VCaP (cell line): ENCODE data around the gene LPGAT1.

ENCODE experiments used
- H3K27ac ChIP-seq: fragments of 450-650 bp; 2 replicates; pipeline ENCODE4 v1.5.1; 2017
- TF ChIP-seq, protein P1 (sequence below): fragments of 450-650 bp; conservative IDR thresholded peaks from 2 replicates; pipeline ENCODE4 v1.5.1; 2017; ENCODE audit warnings: mild to moderate bottlenecking, moderate library complexity

LPGAT1 gene

DNA sequence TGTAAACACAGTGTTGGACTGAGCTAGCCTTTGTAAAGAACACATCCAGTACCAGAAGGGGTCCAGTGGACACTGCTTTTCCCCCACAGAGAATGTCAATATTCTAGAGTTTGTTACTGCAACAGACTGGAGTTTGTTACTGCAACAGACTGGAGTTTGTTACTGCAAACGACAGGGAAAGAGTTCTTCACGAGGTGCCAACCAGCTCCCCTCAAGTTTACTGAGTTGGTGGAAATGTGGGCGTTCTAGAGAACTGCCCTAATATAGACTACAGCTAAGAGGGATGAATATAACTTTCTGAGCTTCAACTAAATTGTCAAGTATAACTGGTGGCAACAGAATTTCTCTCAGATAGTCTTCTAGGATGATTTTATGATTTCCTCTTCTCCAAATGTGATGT, 81.3 kb downstream of the LPGAT1 start:
- TF ChIP-seq, protein P1, sequence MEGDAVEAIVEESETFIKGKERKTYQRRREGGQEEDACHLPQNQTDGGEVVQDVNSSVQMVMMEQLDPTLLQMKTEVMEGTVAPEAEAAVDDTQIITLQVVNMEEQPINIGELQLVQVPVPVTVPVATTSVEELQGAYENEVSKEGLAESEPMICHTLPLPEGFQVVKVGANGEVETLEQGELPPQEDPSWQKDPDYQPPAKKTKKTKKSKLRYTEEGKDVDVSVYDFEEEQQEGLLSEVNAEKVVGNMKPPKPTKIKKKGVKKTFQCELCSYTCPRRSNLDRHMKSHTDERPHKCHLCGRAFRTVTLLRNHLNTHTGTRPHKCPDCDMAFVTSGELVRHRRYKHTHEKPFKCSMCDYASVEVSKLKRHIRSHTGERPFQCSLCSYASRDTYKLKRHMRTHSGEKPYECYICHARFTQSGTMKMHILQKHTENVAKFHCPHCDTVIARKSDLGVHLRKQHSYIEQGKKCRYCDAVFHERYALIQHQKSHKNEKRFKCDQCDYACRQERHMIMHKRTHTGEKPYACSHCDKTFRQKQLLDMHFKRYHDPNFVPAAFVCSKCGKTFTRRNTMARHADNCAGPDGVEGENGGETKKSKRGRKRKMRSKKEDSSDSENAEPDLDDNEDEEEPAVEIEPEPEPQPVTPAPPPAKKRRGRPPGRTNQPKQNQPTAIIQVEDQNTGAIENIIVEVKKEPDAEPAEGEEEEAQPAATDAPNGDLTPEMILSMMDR = no peak

DNA sequence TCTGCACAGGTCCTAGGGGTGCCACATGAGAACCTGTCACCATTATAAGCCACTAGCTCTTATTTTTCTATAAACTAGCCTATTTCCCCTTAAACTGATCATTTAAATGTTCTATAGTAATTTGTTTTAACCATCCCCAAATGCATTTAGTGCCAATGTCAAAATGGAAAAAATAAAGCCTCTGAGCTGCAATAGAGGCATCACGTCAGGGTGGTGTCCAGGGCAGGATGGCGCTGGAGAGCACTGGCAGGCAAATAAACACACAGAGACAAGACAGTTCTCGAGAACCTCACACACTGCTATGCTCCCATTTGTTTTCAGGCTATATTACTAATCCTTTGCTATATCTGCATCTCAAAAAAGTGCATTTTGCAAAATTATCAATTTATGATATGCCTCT, 81.8 kb downstream of the LPGAT1 start:
- H3K27ac ChIP-seq = no peak overlapping the region
- TF ChIP-seq, protein P1 = no peak

More for the DNA sequence above, 81.3 kb downstream of the LPGAT1 start:
- H3K27ac ChIP-seq = no peak overlapping the region

DNA sequence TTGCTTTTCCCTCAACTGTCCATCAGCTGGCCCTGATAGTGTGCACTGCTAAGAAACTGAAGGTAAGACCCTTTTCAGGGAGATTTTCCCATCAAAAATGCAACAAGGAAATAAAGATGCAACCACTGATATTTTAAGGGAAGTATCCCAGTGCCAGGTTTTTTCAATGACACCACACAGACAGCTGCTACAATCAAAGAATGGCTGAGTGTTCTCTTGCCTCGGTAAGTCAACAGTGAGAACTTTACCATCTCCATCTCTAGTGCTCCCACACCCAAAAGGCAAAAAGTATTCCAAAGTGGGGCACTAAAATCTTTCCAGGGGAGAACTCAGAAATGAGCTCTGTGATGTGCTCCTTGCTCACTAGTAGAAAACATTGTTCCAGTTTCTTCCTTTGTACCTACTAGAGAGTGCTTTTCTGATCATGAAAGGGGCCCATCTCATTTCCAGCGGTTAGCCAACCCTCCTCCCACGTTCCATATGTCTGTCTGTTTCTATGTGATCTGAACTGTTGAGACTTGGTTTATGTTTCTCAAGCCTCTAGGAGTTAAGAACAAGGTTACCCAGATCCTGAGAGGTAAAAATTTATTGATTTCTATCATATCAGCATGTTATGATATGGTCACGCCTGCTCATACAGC, 87.6 kb downstream of the LPGAT1 start:
- no peak overlapping the region for H3K27ac ChIP-seq
- TF ChIP-seq, protein P1 = no peak

DNA sequence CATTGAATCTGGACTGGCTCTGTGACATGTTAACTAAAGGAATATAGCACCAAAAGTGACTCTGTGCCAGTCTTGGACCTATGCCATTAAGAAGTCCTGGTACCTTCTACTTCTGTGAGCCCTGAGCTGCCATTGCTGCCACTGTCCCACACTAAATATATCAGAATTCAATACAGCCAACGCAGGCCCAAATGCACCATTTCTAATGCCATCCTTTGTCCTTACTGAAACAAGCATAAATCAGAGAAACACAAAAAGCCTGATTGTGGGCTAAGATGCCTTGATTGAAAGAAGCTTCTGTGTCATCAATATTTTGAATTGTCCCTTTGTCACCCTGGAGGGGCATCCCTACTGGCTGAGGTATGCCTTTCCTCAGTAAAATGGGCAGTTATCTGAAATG, 88.3 kb downstream of the LPGAT1 start:
- H3K27ac ChIP-seq = no peak overlapping the region
- TF ChIP-seq, protein P1 = no peak

DNA sequence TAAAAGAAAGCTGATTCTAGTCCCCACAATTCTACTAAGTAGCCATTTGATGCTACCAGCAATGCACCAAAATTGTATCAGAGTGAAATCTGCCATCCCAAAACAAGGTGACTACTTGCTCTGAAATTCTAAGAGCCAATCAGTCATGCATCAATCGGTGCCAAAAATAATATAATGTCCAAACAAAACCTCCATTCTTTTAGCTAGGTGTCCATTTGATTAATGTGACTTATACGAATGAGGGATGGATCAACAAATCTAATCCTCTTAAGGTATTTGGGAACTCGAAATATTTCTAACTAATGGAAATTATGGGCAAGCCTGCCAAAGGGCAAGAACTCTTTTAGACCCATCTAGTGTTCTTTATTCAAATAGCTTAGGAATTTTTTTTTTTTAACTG, 88.8 kb downstream of the LPGAT1 start:
- TF ChIP-seq, protein P1 = no peak
- H3K27ac ChIP-seq = no peak overlapping the region

DNA sequence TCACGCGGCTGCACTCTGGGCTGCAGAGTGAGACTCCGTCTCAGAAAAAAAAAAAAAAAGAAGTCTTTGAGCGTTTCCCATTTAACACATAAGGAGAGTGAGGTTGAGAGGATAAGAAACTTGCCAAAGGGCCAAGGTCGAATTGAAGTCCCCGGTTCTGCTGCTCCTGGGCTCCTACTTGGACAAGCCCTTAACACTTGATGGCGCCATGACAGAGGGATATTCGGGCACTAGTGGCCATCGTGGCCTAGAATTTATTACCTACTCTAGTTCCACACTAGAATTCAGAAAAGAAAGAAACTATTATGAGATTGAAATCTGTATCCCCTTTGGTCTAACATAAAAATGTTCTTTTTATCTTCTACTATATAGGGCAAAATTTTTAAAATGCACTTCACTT, 89.4 kb downstream of the LPGAT1 start:
- TF ChIP-seq, protein P1 = no peak; the same call in 1 of the 2 replicates
- no peak overlapping the region for H3K27ac ChIP-seq

DNA sequence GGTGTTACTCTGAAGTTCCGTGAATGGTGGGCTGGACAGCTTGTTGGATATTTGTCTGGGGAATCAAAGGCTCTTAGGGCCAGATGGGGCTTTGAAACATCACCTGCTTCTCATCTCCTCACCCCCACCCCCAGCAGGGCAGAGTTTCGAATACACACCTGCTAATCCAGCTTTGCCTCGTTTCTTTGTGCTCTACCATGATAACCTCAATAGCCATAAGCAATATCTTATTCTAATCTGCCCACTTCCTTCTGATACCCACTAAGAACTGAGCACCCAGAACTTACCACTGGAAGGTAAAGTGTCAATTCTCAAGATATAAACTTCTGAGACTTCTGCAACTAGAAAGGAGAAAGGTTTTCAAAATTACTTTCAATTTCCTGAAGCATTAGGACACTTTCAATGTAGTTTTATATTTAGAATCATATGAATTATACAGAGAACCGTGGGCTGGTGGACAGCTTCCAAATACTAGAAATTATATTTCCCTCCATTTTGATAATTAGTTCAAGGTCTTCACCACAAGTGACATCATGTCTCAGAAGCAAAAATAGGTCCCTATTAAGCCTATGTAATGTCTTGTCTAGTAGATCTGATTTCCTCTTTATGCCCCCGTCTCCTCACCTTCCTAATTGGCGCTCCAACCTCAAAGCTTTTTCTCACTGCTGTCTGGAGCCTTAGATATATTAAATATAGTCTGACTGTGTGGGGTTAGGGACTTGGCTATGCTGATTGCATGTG, 90.7 kb downstream of the LPGAT1 start:
- TF ChIP-seq, protein P1 = no peak

More for the DNA sequence above, 90.7 kb downstream of the LPGAT1 start:
- H3K27ac ChIP-seq = no peak overlapping the region
